NCI-H146 (cell line): ENCODE results near the gene ABHD4.
A peak's percentile ranks its signal among the peaks of the same experiment; 100 is the strongest.
"Not testable (repeated sequence)": the region's sequence is repeated elsewhere in the genome, so short reads cannot be mapped to it uniquely, and the experiment has no call there.

Experiments used
- DNase-seq: peaks from one replicate; lab custom pipeline; 2025; lab: John Stamatoyannopoulos, UW

The ABHD4 gene

GRCh38 chr14:22598099-22598895 is at the start of gene ABHD4:
Gene ABHD4, plus strand, starts transcription at chr14:22598300. Its CDS starts 7 bp downstream, at chr14:22598307.
- DNase-seq: peak; percentile 44

GRCh38 chr14:22549324-22549962 is 48.7 kb upstream of the ABHD4 start:
- no peak for DNase-seq

DNA sequence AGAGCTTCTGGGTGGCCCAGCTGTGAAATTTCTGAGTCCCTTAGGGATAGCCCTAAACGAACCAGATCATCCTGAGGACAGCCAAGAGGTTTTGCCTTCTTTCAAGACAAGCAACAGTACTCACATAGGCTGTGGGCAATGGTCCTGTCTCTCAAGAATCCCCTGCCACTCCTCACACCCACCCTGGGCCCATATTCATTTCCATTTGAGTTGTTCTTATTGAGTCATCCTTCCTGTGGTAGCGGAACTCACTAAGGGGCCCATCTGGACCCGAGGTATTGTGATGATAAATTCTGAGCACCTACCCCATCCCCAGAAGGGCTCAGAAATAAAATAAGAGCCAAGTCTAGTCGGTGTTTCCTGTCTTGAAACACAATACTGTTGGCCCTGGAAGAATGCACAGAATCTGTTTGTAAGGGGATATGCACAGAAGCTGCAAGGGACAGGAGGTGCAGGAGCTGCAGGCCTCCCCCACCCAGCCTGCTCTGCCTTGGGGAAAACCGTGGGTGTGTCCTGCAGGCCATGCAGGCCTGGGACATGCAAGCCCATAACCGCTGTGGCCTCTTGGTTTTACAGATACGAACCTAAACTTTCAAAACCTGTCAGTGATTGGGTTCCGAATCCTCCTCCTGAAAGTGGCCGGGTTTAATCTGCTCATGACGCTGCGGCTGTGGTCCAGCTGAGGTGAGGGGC is 48.0 kb upstream of the ABHD4 start:
- DNase-seq: no peak

DNA sequence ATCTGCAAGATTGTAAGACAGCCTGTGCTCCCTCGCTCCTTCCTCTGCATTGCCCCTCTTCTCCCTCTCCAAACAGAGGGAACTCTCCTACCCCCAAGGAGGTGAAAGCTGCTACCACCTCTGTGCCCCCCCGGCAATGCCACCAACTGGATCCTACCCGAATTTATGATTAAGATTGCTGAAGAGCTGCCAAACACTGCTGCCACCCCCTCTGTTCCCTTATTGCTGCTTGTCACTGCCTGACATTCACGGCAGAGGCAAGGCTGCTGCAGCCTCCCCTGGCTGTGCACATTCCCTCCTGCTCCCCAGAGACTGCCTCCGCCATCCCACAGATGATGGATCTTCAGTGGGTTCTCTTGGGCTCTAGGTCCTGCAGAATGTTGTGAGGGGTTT is 46.5 kb upstream of the ABHD4 start:
- DNase-seq: no peak

DNA sequence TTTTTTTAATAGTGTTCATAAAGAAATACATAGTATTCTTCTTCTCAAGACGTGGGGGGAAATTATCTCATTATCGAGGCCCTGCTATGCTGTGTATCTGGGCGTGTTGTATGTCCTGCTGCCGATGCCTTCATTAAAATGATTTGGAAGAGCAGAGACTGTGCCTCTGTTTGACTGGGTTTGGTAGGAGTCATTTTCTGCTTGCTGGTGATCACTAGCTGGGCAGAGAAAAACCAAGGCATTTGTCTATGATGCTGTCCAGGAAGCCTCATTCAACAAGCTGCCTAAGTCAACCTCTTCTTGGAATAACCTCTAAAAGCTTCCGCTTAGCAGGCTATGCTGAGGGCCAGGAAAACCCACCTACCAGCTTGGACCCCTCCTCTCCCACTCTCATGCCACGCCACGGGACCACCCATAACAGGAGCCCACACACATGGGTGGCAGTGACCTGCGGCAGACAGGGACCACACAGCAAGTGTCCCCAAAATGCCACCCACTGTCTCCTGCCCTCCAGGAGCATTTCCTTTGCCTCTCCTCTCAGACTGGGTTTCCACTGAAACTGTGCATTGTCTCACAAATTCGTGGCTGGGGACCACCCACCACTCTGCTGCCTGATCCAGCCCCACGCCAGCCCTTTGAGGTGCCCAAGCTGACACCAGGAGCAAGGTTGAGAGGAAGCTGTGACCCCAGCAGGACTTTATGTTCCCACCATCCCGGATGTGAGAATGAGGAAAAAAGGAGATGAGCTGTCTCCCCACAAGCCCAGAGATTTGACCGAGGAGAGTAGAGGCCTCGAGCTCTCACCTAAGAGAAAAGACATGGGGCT is 45.9 kb upstream of the ABHD4 start:
- no peak for DNase-seq

DNA sequence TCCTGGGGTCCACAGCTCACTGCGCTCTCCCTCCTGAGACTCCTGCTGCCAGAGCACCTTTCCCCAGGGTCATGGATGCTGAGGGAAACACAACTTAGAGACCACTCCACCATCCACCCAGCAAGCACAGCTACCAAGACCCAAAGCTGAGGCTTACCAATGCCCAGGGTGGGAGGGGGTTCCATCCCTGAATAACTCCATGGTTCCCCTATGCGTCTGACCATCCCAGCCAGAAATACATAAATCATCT is 45.3 kb upstream of the ABHD4 start:
- DNase-seq: no peak

DNA sequence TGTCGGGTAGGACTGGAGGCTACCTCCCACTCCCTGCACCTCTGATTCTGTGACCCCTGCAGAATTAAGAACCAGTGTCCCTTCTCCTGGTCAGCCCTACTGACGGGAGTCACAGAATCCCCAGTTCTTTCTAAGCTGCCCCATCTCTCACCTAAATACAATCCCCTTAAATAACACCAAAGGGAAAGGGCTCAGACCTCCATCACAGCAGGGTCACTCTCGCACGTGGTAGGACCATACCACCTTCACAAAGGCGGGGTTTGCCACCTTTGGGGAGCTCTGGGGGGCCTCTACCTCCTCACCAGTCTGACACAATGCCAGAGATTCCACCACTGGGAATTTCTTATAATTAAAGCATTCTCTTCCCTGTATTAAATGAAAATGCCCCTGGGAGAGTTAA is 44.7 kb upstream of the ABHD4 start:
- DNase-seq: no peak

DNA sequence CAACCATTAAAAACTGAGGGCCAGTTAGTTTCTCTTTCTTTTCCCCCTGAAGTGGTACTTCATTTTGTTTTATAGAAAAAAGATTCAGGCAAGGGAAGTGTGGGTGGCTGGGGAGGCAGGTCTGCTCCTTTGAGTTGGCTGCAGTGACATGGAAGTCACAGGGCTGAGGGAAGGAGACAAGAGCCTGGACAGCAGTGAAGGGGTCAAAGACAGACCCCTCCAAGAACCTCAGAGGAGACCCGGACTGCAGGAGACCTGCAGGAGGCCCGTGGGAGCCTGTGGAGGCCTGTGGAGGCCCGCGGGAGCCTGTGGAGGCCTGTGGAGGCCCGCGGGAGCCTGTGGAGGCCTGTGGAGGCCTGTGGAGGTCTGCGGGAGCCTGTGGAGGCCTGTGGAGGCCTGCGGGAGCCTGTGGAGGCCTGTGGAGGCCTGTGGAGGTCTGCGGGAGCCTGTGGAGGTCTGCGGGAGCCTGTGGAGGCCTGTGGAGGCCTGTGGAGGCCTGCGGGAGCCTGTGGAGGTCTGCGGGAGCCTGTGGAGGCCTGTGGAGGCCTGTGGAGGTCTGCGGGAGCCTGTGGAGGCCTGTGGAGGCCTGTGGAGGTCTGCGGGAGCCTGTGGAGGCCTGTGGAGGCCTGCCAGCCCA is 44.1 kb upstream of the ABHD4 start:
- DNase-seq: not testable (repeated sequence)

DNA sequence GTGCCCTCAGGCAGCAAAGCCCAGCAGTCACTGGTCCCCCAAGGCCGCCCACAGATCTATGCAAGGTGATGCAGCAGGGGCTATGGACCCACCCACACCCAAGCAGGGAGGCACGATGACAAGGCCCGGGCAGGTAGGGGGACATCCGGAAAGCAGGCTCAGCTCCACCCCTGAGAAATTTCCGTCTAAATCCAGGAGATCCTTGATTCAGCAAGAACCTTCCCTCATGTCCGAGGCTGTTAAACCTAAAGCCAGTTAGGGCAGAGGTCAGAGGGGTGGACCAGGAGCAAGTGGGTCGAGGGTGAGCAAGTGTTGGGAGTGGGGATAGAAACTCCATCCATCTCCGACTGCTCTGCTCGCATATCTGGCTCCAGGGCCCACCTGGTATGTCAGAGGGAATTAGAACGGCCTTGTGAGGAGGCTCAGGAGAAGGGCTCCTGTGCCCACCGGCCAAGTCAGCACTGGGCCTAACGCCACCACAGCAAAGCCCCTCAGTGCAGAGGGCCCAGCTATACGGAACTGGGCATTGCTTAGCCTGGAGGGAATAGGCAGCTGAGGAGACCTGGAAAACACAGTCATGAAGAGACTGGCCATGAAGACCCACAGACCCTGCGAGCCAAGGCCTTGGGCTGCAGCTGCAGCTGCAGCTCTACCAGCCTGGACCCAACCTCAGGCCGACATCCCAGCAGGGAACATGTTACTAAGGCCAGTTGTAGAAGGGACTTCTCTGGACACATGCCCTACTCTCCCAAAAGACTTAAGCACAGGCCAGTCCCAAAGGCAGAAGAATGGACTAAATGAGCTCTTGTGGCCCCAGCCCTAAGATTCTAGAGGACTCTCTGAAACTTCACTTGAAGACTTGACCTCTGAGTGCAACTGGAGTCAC is 43.4 kb upstream of the ABHD4 start:
- DNase-seq: no peak

- DNase-seq: no peak
These were observed 42.6 kb upstream of the ABHD4 start for GRCh38 chr14:22555384-22556011.

DNA sequence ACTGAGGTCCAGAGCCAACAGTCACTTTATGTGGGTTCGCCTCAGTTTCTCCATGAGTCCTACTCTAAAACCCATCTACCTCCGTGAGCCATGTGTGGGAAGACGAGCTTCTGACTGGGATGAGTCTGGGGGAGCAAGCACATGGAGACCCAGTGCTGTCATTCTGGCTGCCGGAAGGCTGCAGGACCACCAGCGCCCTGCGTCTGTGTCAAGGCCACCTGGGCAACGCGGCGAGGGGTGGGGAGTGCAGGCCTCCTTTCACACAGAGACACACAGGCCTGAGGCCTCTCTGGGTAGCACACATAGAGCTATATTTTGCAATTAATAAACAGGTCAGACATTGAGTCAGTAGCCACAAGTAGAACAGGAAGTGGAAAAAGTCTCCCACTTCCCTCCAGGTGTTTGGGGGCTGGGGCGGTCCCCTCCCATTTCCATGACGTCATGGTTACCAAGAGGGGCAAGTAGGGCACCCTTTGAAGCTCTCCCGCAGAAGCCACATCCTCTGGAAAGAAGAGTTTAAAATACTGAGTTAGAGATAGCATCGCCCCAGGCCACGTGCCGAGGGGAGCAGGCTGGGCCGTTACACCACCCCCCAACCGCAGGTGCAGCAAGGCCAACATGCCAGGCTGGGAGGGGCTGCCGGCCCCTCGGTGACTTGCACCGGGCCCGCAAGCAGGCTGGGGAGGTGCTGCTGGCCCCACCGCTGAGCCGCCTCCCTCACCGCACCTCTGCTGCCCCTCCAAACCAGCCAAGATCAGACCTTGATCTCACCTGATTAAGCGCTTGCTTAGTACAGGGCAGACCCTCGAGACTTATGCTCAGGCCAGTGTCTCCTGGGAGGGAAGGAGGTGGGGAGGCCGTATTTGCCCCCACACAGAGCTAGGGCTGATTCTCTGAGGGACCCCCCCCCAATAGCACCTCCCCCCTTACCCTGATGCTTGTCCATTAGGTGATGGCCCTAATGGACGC is 41.8 kb upstream of the ABHD4 start:
- no peak for DNase-seq

- peak; percentile 61 for DNase-seq
These were observed 41.0 kb upstream of the ABHD4 start for GRCh38 chr14:22556990-22557623.

DNA sequence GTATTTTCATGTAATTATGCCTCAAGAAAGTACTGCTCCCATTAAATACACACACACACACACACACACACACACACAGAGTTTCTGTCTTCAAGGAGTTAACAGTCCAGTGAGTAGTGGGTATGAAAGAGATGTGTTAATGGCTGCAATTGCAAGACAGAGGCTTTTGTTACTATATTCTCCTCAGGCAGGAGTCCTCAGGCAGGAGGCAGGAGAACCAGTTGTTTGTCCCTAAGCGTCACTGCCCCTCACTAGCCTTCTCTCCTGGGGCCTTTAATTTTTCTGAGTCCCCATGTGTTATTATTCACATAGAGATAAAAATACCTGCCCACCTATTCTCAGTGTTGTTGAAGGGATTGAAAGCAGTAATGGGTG is 40.3 kb upstream of the ABHD4 start:
- no peak for DNase-seq

- no peak for DNase-seq
These were observed 39.7 kb upstream of the ABHD4 start for GRCh38 chr14:22558221-22558913.

GRCh38 chr14:22559041-22559440 is 39.1 kb upstream of the ABHD4 start:
- no peak for DNase-seq

GRCh38 chr14:22560662-22561365 is 37.3 kb upstream of the ABHD4 start:
- DNase-seq: no peak

DNA sequence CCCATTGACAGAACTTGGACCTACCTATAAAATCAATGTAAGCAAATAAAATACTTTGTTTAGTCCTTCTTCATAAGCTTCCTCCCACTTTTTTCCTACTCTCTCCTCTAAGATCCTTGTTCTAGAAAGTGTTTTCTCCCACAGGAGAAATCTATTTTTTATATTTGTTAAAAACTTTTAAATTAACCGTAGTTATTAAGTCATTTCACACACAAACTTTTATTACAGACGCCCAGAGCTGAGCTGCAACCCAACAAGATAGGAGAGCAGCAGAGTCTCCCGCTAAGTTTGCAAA is 36.8 kb upstream of the ABHD4 start:
- DNase-seq: no peak
